Neuronal stem cell (in vitro differentiated cells): ENCODE results near the gene SH2D3A.

Experiments used
- DNase-seq: peaks from one replicate; pipeline ENCODE4 v3.0.0-alpha.2; 2013; ENCODE audit warnings: low spot score
- H2AFZ ChIP-seq: one replicate; pipeline ENCODE4 v1.6.1; 2013; ENCODE audit warnings: mild to moderate bottlenecking, low read length, inconsistent platforms
- H2AK5ac ChIP-seq: 2 replicates; pipeline ENCODE4 v1.6.1; 2013; ENCODE audit warnings: low read depth, mild to moderate bottlenecking, inconsistent platforms, low read length, moderate library complexity, mixed read lengths
- H2BK120ac ChIP-seq: 2 replicates; pipeline ENCODE4 v1.6.1; 2013; ENCODE audit warnings: low read depth, mild to moderate bottlenecking, inconsistent platforms, low read length, moderate library complexity, mixed read lengths
- H2BK12ac ChIP-seq: one replicate; pipeline ENCODE4 v1.6.1; 2013; ENCODE audit warnings: low read length, inconsistent platforms
- H2BK15ac ChIP-seq: 2 replicates; pipeline ENCODE4 v1.6.1; 2013; ENCODE audit warnings: mild to moderate bottlenecking, low read length, inconsistent platforms, mixed read lengths
- H2BK5ac ChIP-seq: one replicate; pipeline ENCODE4 v1.6.1; 2013; ENCODE audit warnings: inconsistent platforms, mild to moderate bottlenecking, low read length, moderate library complexity
- H3K14ac ChIP-seq: one replicate; pipeline ENCODE4 v1.6.1; 2013; ENCODE audit warnings: low read length, inconsistent platforms
- H3K18ac ChIP-seq: 2 replicates; pipeline ENCODE4 v1.6.1; 2013; ENCODE audit warnings: low read length, inconsistent platforms
- H3K23ac ChIP-seq: 2 replicates; pipeline ENCODE4 v1.6.1; 2013; ENCODE audit warnings: low read depth, mild to moderate bottlenecking, mixed read lengths, low read length, inconsistent platforms; ENCODE audit not compliant: poor library complexity
- H3K27ac ChIP-seq: replicated peaks from 3 replicates; pipeline ENCODE4 v1.5.1; 2013; ENCODE audit warnings: low read length, inconsistent platforms
- H3K27me3 ChIP-seq, 3 experiments: 2 replicates each; pipeline ENCODE4 v1.6.1; 2013; ENCODE audit warnings: low read length in 3 of 3, mild to moderate bottlenecking in 2 of 3, inconsistent platforms in 1 of 3, low read depth in 1 of 3, mixed read lengths in 1 of 3, moderate library complexity in 1 of 3; ENCODE audit not compliant: control insufficient read depth in 3 of 3, insufficient read depth in 3 of 3
- H3K36me3 ChIP-seq, 2 donors: replicated peaks in 1 of 2; 2 replicates each; pipeline ENCODE4 v1.6.1; 2013; ENCODE audit warnings: low read length in 2 of 2; ENCODE audit not compliant: control insufficient read depth in 2 of 2, insufficient read depth in 2 of 2
- H3K4ac ChIP-seq: 2 replicates; pipeline ENCODE4 v1.6.1; 2013; ENCODE audit warnings: inconsistent platforms, mild to moderate bottlenecking, low read length, moderate library complexity
- H3K4me1 ChIP-seq, 2 donors: 1 replicate in 1 of 2; 2 replicates in 1 of 2; pipeline ENCODE4 v1.6.1; 2013; ENCODE audit warnings: low read length in 2 of 2, low read depth in 1 of 2; ENCODE audit not compliant: control insufficient read depth in 2 of 2, insufficient read depth in 1 of 2
- H3K4me2 ChIP-seq: one replicate; pipeline ENCODE4 v1.6.1; 2013; ENCODE audit warnings: mild to moderate bottlenecking, low read length, inconsistent platforms; ENCODE audit not compliant: insufficient read depth, poor library complexity, severe bottlenecking
- H3K4me3 ChIP-seq, 2 donors: 2 replicates each; pipeline ENCODE4 v1.5.1; 2013; ENCODE audit warnings: low read length in 2 of 2, mild to moderate bottlenecking in 2 of 2, inconsistent platforms in 1 of 2, moderate library complexity in 1 of 2
- H3K79me1 ChIP-seq: one replicate; pipeline ENCODE4 v1.6.1; 2013; ENCODE audit warnings: low read depth, mild to moderate bottlenecking, inconsistent platforms, low read length, moderate library complexity
- H3K9ac ChIP-seq: one replicate; pipeline ENCODE4 v1.6.1; 2013; ENCODE audit warnings: mild to moderate bottlenecking, low read depth, low read length, inconsistent platforms; ENCODE audit not compliant: poor library complexity
- H3K9me3 ChIP-seq, 2 donors: replicated peaks in 1 of 2; 2 replicates each; pipeline versions ENCODE3 to v1.6.1; 2013; ENCODE audit warnings: low read length in 2 of 2, mild to moderate bottlenecking in 2 of 2, inconsistent platforms in 1 of 2, low read depth in 1 of 2, mixed read lengths in 1 of 2, moderate library complexity in 1 of 2; ENCODE audit not compliant: control insufficient read depth in 2 of 2, insufficient read depth in 1 of 2
- H4K8ac ChIP-seq: one replicate; pipeline ENCODE4 v1.6.1; 2013; ENCODE audit warnings: low read depth, mild to moderate bottlenecking, inconsistent platforms, low read length, moderate library complexity
- H4K91ac ChIP-seq: one replicate; pipeline ENCODE4 v1.6.1; 2013; ENCODE audit warnings: low read length, low read depth, mild to moderate bottlenecking, inconsistent platforms; ENCODE audit not compliant: poor library complexity
- WGBS, 2 donors: extraction: QIAGEN DNeasy Blood & Tissue Kit; methylation state at CpG; one replicate each; pipeline ENCODE4 v1.1.7; 2013; ENCODE audit warnings: missing lambda C conversion rate in 2 of 2, mixed read lengths in 1 of 2; ENCODE audit not compliant: insufficient read length in 2 of 2, insufficient replicate concordance in 1 of 2; ENCODE audit errors: extremely low coverage in 2 of 2; 5-methylcytosine and 5-hydroxymethylcytosine counted together

Gene SH2D3A

GRCh38 chr19:6721138-6721474 is 46.1 kb downstream of the SH2D3A start:
- Histone ChIP-seq H3K9ac (no peak overlapping the region), H2AK5ac (no peak overlapping the region), H2BK15ac (no peak overlapping the region), H2BK120ac (no peak overlapping the region), H2BK5ac (no peak overlapping the region), H3K14ac (no peak overlapping the region), H3K4me2 (no peak overlapping the region), H3K23ac (no peak overlapping the region), H3K27ac (no peak overlapping the region), H3K79me1 (peaks cover 3% of the 10 kb centered on the region), H3K27me3 (peaks cover 0 to 5% (median 0%) of the 10 kb centered on the region in 3 experiments), H3K4me3 (no peak overlapping the region), H3K4me1 (no peaks in the 10 kb centered on the region), H3K36me3 (no peaks in the 10 kb centered on the region), H4K8ac (no peak overlapping the region), H2AFZ (no peak overlapping the region), H4K91ac (no peak overlapping the region), H3K9me3 (peaks cover 0 to 5% of the 10 kb centered on the region in 2 donors), H3K18ac (no peak overlapping the region), H3K4ac (no peak overlapping the region), H2BK12ac (no peak overlapping the region)
- DNase-seq = no peak

DNA sequence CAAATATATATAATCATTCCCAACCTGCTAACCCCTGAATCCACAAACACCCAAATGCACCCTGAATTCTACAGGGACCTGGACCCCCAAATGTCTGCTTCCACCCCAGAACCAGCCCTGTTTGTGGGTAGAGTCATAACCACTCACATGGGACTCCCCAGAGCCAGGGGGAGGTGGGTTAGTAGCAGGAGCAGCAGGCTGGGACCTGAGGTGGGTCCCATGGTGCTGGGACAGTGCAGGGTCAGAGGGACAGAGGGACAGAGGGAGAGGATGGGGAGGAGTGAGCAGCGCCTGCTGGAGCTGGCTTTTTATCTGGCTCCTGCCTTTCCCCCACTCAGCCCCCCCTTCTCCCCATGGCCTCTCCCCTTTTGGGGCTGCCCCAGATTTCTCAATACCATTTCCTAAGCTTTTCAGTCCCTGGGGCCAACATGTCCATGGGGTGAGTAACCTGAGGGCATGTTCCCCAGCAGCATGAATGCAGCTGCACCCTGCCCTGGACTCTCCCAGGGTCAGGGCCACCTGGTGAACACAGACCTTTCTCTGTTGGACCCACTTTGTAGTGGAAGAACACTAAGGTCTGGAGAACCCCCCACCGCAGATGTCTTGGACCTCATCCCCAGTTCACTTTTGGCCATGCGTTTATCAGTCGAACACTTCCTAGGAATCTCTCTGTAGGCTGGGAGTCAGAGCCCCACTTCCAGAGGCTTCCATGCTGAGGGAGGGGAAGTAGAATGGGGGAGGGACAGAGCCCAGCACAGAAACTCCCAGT is 46.7 kb downstream of the SH2D3A start, which contains the start of gene C3:
C3 (minus strand) TSS at position 282 of the 769 bp plus-strand sequence; CDS start at position 221, 61 bp downstream.
- Histone ChIP-seq H3K23ac (no peak within 1 kb of the TSS), H4K91ac (no peak within 1 kb of the TSS), H2AK5ac (no peak within 1 kb of the TSS), H3K4me2 (no peak within 1 kb of the TSS), H2AFZ (no peak within 1 kb of the TSS), H2BK15ac (no peak within 1 kb of the TSS), H2BK5ac (no peak within 1 kb of the TSS), H3K9me3 (peaks cover 0 to 5% of the 10 kb centered on the region in 2 donors), H3K4ac (no peak within 1 kb of the TSS), H3K27ac (no peak within 1 kb of the TSS), H3K79me1 (peaks cover 3% of the 10 kb centered on the region), H3K14ac (no peak within 1 kb of the TSS), H2BK12ac (no peak within 1 kb of the TSS), H3K4me3 (no peak within 1 kb of the TSS), H2BK120ac (peak within 1 kb of the TSS; percentile 93), H3K4me1 (no peaks in the 10 kb centered on the region), H3K18ac (peak within 1 kb of the TSS; percentile 19), H3K27me3 (peaks cover 0 to 5% (median 0%) of the 10 kb centered on the region in 3 experiments), H3K9ac (no peak within 1 kb of the TSS), H3K36me3 (no peaks in the 10 kb centered on the region), H4K8ac (no peak within 1 kb of the TSS)
- WGBS, 2 donors = no CpG with 5 or more reads among the region's 4 CpGs
- DNase-seq = no peak

DNA sequence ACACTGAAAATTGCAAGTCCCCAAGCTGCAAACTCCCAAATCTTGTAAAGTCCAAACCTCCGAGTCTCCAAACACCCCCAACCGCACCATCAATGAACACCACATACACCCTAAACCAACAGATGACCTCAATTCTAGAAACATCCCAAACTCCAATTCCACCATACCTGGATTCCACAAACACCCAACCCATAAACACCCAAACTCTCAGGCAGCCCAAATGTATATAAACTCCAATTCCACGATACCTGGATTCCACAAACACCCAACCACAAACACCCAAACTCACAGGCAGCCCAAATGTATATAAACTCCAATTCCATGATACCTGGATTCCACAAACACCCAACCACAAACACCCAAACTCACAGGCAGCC is 47.3 kb downstream of the SH2D3A start:
- Histone ChIP-seq H4K91ac (no peak overlapping the region), H2BK120ac (no peak overlapping the region), H3K23ac (no peak overlapping the region), H2BK5ac (no peak overlapping the region), H3K9me3 (peaks cover 0 to 5% of the 10 kb centered on the region in 2 donors), H3K4me1 (no peaks in the 10 kb centered on the region), H2AFZ (no peak overlapping the region), H3K4me3 (no peak overlapping the region), H2AK5ac (no peak overlapping the region), H2BK12ac (no peak overlapping the region), H3K79me1 (peaks cover 3% of the 10 kb centered on the region), H3K18ac (no peak overlapping the region), H3K9ac (no peak overlapping the region), H3K27ac (no peak overlapping the region), H3K4ac (no peak overlapping the region), H3K4me2 (no peak overlapping the region), H2BK15ac (no peak overlapping the region), H3K27me3 (peaks cover 0 to 5% (median 0%) of the 10 kb centered on the region in 3 experiments), H3K36me3 (no peaks in the 10 kb centered on the region), H4K8ac (no peak overlapping the region), H3K14ac (no peak overlapping the region)
- no CpG with 5 or more reads among the region's 3 CpGs for WGBS, 2 donors
- DNase-seq = no peak

DNA sequence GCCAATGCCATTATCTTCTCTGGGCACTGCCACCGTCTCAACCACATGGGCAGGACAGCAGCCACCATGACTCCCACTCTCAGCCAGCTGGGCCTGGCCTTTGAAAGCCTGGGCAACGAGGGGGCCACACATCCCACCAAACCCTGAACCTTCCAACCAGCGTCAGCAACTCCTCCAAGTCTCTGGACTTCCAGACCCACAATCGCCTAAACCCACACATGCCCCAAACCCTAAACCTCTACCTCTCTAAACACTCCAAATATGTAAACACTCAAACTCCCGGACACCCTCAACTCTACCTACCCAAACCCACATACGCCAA is 47.7 kb downstream of the SH2D3A start:
- Histone ChIP-seq H3K14ac (no peak overlapping the region), H4K91ac (no peak overlapping the region), H3K27ac (no peak overlapping the region), H3K4me3 (no peak overlapping the region), H2AFZ (no peak overlapping the region), H3K4ac (no peak overlapping the region), H2BK120ac (peak overlapping the region; percentile 93), H3K4me1 (no peaks in the 10 kb centered on the region), H2BK5ac (no peak overlapping the region), H3K79me1 (peaks cover 3% of the 10 kb centered on the region), H3K23ac (no peak overlapping the region), H2AK5ac (peak overlapping the region; percentile 5), H2BK15ac (peak overlapping the region; percentile 7), H3K4me2 (no peak overlapping the region), H4K8ac (no peak overlapping the region), H3K36me3 (no peaks in the 10 kb centered on the region), H3K9ac (no peak overlapping the region), H3K27me3 (peaks cover 0 to 5% (median 0%) of the 10 kb centered on the region in 3 experiments), H3K9me3 (peaks cover 0 to 5% of the 10 kb centered on the region in 2 donors), H2BK12ac (no peak overlapping the region), H3K18ac (peak overlapping the region; percentile 19)
- DNase-seq = no peak
- 100% methylated on average over 2 of the region's 6 CpGs; no CpG with 5 or more reads in 1 of the 2 donors for WGBS, 2 donors
